ENCODE results near the gene CRB2. TPM values are rescaled to one million over a fixed set of nuclear protein-coding genes. Genes with fewer than 3 reads are reported as not detected.

CRB2 gene
- total RNA-seq, 2 experiments from 2014 or later = not detected

- intact Hi-C loops (cut with DNase I, micrococcal nuclease) = no loop called here
- no peak overlapping the region for H3K4me3 Mint-ChIP-seq
Observed at GRCh38 chr9:123411191-123411590, 55.2 kb downstream of the CRB2 start.

GRCh38 chr9:123411636-123412035 is 55.6 kb downstream of the CRB2 start:
- no peak overlapping the region for H3K27ac Mint-ChIP-seq
- ChIA-PET CTCF (no interaction called here), POLR2A (no interaction called here)
- no peaks in the 10 kb centered on the region for H3K9me3 ChIP-seq (ENCODE audit: control insufficient read depth in 1 of 2, insufficient read depth in 1 of 2, low read length in 2 of 2)
- H3K27me3 ChIP-seq (ENCODE audit: control insufficient read depth in 1 of 2, insufficient read depth in 2 of 2, low read length in 2 of 2) = no peaks in the 10 kb centered on the region
- H3K4me1 Mint-ChIP-seq (ENCODE audit: low read depth) = peaks cover 4% of the 10 kb centered on the region
- intact Hi-C loops (cut with DNase I, micrococcal nuclease) = no loop called here
- ATAC-seq (ENCODE audit: poor library complexity) (no peak), DNase-seq (no peak)
- no peaks in the 10 kb centered on the region for H3K9me3 Mint-ChIP-seq
- H3K27ac ChIP-seq (ENCODE audit: low read depth in 1 of 2, low read length in 2 of 2) = no peak overlapping the region
- no peaks in the 10 kb centered on the region for H3K36me3 Mint-ChIP-seq (ENCODE audit: low read depth)
- no peaks in the 10 kb centered on the region for H3K36me3 ChIP-seq (ENCODE audit: insufficient read depth, low read length)
- H3K4me3 Mint-ChIP-seq = no peak overlapping the region
- no peaks in the 10 kb centered on the region for H3K4me1 ChIP-seq (ENCODE audit: insufficient read depth, low read length)
- H3K27me3 Mint-ChIP-seq = no peaks in the 10 kb centered on the region
- H3K4me3 ChIP-seq (ENCODE audit: low read length) = no peak overlapping the region
- no peak for TF ChIP-seq CTCF (IDR thresholded peaks at IDR 0.05)

More at GRCh38 chr9:123411191-123411590, 55.2 kb downstream of the CRB2 start:
- POLR2A ChIA-PET = no interaction called here
- TF ChIP-seq CTCF (IDR thresholded peaks at IDR 0.05) = no peak
- no peak overlapping the region for H3K27ac Mint-ChIP-seq
- no peaks in the 10 kb centered on the region for H3K36me3 Mint-ChIP-seq (ENCODE audit: low read depth)
- CTCF ChIA-PET = no interaction called here
- H3K27me3 Mint-ChIP-seq = no peaks in the 10 kb centered on the region
- H3K27ac ChIP-seq (ENCODE audit: low read depth in 1 of 2, low read length in 2 of 2) = no peak overlapping the region
- DNase-seq (no peak), ATAC-seq (ENCODE audit: poor library complexity) (no peak)
- H3K4me3 ChIP-seq (ENCODE audit: low read length) = no peak overlapping the region
- no peaks in the 10 kb centered on the region for H3K9me3 Mint-ChIP-seq
- H3K36me3 ChIP-seq (ENCODE audit: insufficient read depth, low read length) = no peaks in the 10 kb centered on the region
- H3K9me3 ChIP-seq (ENCODE audit: control insufficient read depth in 1 of 2, insufficient read depth in 1 of 2, low read length in 2 of 2) = no peaks in the 10 kb centered on the region
- no peaks in the 10 kb centered on the region for H3K27me3 ChIP-seq (ENCODE audit: control insufficient read depth in 1 of 2, insufficient read depth in 2 of 2, low read length in 2 of 2)
- H3K4me1 ChIP-seq (ENCODE audit: insufficient read depth, low read length) = peaks cover 3% of the 10 kb centered on the region
- H3K4me1 Mint-ChIP-seq (ENCODE audit: low read depth) = peaks cover 8% of the 10 kb centered on the region

- H3K9me3 Mint-ChIP-seq = no peaks in the 10 kb centered on the region
- ChIA-PET POLR2A (no interaction called here), CTCF (no interaction called here)
- no peak for TF ChIP-seq CTCF (IDR thresholded peaks at IDR 0.05)
- no peaks in the 10 kb centered on the region for H3K4me1 ChIP-seq (ENCODE audit: insufficient read depth, low read length)
- H3K27me3 ChIP-seq (ENCODE audit: control insufficient read depth in 1 of 2, insufficient read depth in 2 of 2, low read length in 2 of 2) = no peaks in the 10 kb centered on the region
- DNase-seq = no peak
- no peak overlapping the region for H3K27ac Mint-ChIP-seq
- H3K36me3 ChIP-seq (ENCODE audit: insufficient read depth, low read length) = no peaks in the 10 kb centered on the region
- H3K27ac ChIP-seq (ENCODE audit: low read depth in 1 of 2, low read length in 2 of 2) = no peak overlapping the region
- no peaks in the 10 kb centered on the region for H3K9me3 ChIP-seq (ENCODE audit: control insufficient read depth in 1 of 2, insufficient read depth in 1 of 2, low read length in 2 of 2)
- H3K4me3 Mint-ChIP-seq = no peak overlapping the region
- ATAC-seq (ENCODE audit: poor library complexity) = no peak
- intact Hi-C loops (cut with DNase I, micrococcal nuclease) = no loop called here
- H3K4me1 Mint-ChIP-seq (ENCODE audit: low read depth) = no peaks in the 10 kb centered on the region
- no peaks in the 10 kb centered on the region for H3K36me3 Mint-ChIP-seq (ENCODE audit: low read depth)
- H3K27me3 Mint-ChIP-seq = no peaks in the 10 kb centered on the region
- no peak overlapping the region for H3K4me3 ChIP-seq (ENCODE audit: low read length)
Observed at GRCh38 chr9:123412171-123412820, 56.3 kb downstream of the CRB2 start.
